ENCODE results near the gene FLNC.

The FLNC gene

GRCh38 chr7:128833148-128833945 is 3.1 kb downstream of the FLNC start:
- DNase-seq (ENCODE audit: low spot score): no peak
- no peak for TF ChIP-seq CTCF (IDR thresholded peaks at IDR 0.05; ENCODE audit: extremely low read depth, missing control alignments)

GRCh38 chr7:128833946-128834325 is 3.7 kb downstream of the FLNC start:
- no peak for TF ChIP-seq CTCF (IDR thresholded peaks at IDR 0.05; ENCODE audit: extremely low read depth, missing control alignments)
- DNase-seq (ENCODE audit: low spot score): no peak

- no peak for TF ChIP-seq CTCF (IDR thresholded peaks at IDR 0.05; ENCODE audit: extremely low read depth, missing control alignments)
- DNase-seq (ENCODE audit: low spot score): no peak
These were observed 5.1 kb downstream of the FLNC start for GRCh38 chr7:128835231-128835751.

DNA sequence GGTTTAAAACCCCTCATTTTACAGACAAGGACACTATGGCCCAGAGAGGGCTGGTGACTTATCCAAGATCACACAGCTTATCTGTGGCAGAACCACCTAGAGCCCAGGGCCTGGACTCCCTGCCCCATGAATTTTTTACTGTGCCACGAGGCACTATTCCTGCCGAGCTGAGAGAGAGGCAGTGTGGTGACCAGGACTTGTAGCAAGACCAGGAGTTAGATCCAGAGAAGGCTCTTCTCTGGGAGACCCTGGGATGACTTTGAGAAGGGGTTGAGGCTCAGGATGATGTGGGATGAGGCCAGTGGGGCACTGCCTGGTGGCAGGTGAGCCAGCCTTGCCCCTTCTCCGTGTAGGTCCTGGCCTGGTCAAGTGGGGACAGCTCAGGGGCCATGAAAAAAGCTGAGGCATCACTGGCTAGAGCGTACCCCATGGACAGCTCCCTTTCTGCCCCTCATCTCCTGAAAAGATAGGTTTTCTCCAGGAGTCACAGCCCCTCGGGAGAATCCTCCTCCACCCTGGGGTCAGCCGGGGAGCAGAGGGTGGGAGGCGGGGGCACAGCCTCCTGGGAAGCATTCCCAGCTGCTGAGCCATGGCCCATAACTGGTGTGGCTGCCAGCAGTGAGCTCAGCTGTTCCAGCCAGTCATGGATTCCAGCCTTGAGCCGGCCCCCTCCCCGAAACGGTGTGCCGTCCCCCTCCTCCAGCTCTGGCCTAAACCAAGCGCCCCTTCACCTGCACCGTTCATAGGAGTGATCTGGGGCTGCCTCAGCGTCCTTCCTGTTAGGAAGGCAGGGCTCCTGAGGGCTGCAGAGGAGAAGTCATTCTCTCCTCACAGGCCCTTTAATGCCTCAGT is 5.8 kb downstream of the FLNC start:
- TF ChIP-seq CTCF (IDR thresholded peaks at IDR 0.05; ENCODE audit: extremely low read depth, missing control alignments): no peak
- DNase-seq (ENCODE audit: low spot score): no peak

- DNase-seq (ENCODE audit: low spot score): no peak
- no peak for TF ChIP-seq CTCF (IDR thresholded peaks at IDR 0.05; ENCODE audit: extremely low read depth, missing control alignments)
These were observed 6.6 kb downstream of the FLNC start for GRCh38 chr7:128836729-128837348.

DNA sequence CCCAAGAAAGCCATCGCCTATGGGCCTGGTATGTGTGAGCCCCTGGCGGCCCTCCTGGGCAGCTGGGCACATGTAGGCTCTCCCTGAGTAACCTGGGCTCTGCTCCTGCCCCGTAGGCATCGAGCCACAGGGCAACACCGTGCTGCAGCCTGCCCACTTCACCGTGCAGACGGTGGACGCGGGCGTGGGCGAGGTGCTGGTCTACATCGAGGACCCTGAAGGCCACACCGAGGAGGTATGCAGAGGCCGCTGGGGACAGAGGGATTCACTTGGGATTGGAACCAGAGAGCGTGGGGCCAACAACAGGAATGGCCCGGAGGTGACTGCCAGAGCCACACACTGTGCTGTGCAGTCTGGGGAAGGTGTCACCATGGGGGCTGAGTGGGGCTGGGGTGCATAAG is 7.3 kb downstream of the FLNC start:
- no peak for TF ChIP-seq CTCF (IDR thresholded peaks at IDR 0.05; ENCODE audit: extremely low read depth, missing control alignments)
- no peak for DNase-seq (ENCODE audit: low spot score)
